B cell (primary cell): ENCODE results near the gene BRINP3. TPM values are rescaled to one million over a fixed set of nuclear protein-coding genes. Genes with fewer than 3 reads are reported as not detected.

Experiments
- ATAC-seq: fragments of 200-7000 bp; cut with Tn5 transposase; one replicate; pipeline ENCODE4 v1.10.0; 2021; ENCODE audit warnings: low read depth, mild to moderate bottlenecking, moderate number of reproducible peaks, moderate library complexity
- CTCF ChIA-PET: fragments of 350-600 bp; sonication (Branson Sonifier 250); formaldehyde crosslinking; loops from one replicate; lab custom pipeline; 2021; ENCODE audit warnings: antibody characterized with exemption, inconsistent platforms; lab: Charles Lee
- POLR2A ChIA-PET: fragments of 350-600 bp; sonication (Branson Sonifier 250); formaldehyde crosslinking; loops from one replicate; lab custom pipeline; 2021; ENCODE audit warnings: antibody characterized with exemption; lab: Charles Lee
- DNase-seq: peaks from one replicate; pipeline ENCODE4 v3.0.0; 2013
- H2AFZ ChIP-seq: 2 replicates; pipeline ENCODE4 v1.6.1; 2012; ENCODE audit warnings: mild to moderate bottlenecking, low read depth, low read length; ENCODE audit not compliant: insufficient read depth, poor library complexity, severe bottlenecking
- H3K27ac ChIP-seq, 2 donors: 1 replicate in 1 of 2; 2 replicates in 1 of 2; pipeline ENCODE4 v1.5.1; 2012 to 2013; ENCODE audit warnings: low read length in 2 of 2, mild to moderate bottlenecking in 2 of 2, moderate library complexity in 1 of 2
- H3K27me3 ChIP-seq, 4 experiments: fragments of 200-600 bp in 1 of 4; sonication (generic) in 1 of 4; replicated peaks in 1 of 4; 1 replicate in 2 of 4; 2 replicates in 2 of 4; pipeline versions ENCODE4 v1.6.1 to v1.7.0; 2013 to 2016; ENCODE audit warnings: low read length in 3 of 4, mild to moderate bottlenecking in 2 of 4, mixed read lengths in 1 of 4, moderate library complexity in 1 of 4; ENCODE audit not compliant: insufficient read depth in 4 of 4, control insufficient read depth in 3 of 4; ENCODE audit errors: control extremely low read depth in 1 of 4
- H3K36me3 ChIP-seq, 2 experiments: replicated peaks in 1 of 2; 1 replicate in 1 of 2; 2 replicates in 1 of 2; pipeline versions ENCODE4 v1.6.1 to v1.7.1; 2013; ENCODE audit warnings: low read length in 1 of 2; ENCODE audit not compliant: insufficient read depth in 2 of 2, control insufficient read depth in 1 of 2; ENCODE audit errors: control extremely low read depth in 1 of 2, extremely low read depth in 1 of 2
- H3K4me1 ChIP-seq, 2 donors: fragments of 200-600 bp in 1 of 2; sonication (generic) in 1 of 2; 1 replicate in 1 of 2; 2 replicates in 1 of 2; pipeline versions ENCODE4 v1.5.1 to v1.6.1; 2013 to 2017; ENCODE audit warnings: low read length in 2 of 2; ENCODE audit not compliant: control insufficient read depth in 2 of 2, insufficient read depth in 2 of 2
- H3K4me2 ChIP-seq: replicated peaks from 2 replicates; pipeline ENCODE3; 2012; ENCODE audit warnings: mild to moderate bottlenecking, low read depth, low read length; ENCODE audit not compliant: poor library complexity, severe bottlenecking
- H3K4me3 ChIP-seq, 5 experiments: fragments of 200-600 bp in 1 of 5; sonication (generic) in 1 of 5; 1 replicate in 3 of 5; 2 replicates in 2 of 5; pipeline versions ENCODE4 v1.5.1 to v1.7.0; 2011 to 2016; ENCODE audit warnings: low read length in 4 of 5, mild to moderate bottlenecking in 4 of 5, low read depth in 2 of 5, control low read depth in 1 of 5, moderate library complexity in 1 of 5; ENCODE audit not compliant: insufficient read depth in 1 of 5; ENCODE audit errors: control extremely low read depth in 1 of 5, extremely low read depth in 1 of 5
- H3K79me2 ChIP-seq: fragments of 200-600 bp; sonication (generic); one replicate; pipeline ENCODE4 v1.6.0; 2016; ENCODE audit warnings: low read length; ENCODE audit not compliant: control insufficient read depth, insufficient read depth
- H3K9ac ChIP-seq: fragments of 200-600 bp; sonication (generic); 2 replicates; pipeline ENCODE4 v1.6.1; 2017; ENCODE audit warnings: mild to moderate bottlenecking, low read length, moderate library complexity
- H3K9me3 ChIP-seq, 3 donors: one replicate each; pipeline versions ENCODE4 v1.6.1 to v1.7.1; 2013; ENCODE audit warnings: low read length in 2 of 3; ENCODE audit not compliant: control insufficient read depth in 2 of 3, insufficient read depth in 1 of 3; ENCODE audit errors: control extremely low read depth in 1 of 3
- H4K20me1 ChIP-seq: 2 replicates; pipeline ENCODE4 v1.6.0; 2012; ENCODE audit warnings: mild to moderate bottlenecking, low read length; ENCODE audit not compliant: insufficient read depth, control insufficient read depth, poor library complexity, severe bottlenecking
- H3K27ac Mint-ChIP-seq: one replicate; pipeline ENCODE4 v1.8.0; 2021; ENCODE audit warnings: mixed read lengths
- H3K27me3 Mint-ChIP-seq: one replicate; pipeline ENCODE4 v1.8.0; 2021; ENCODE audit warnings: mixed read lengths
- H3K4me1 Mint-ChIP-seq: one replicate; pipeline ENCODE4 v1.8.0; 2021; ENCODE audit warnings: mixed read lengths
- H3K4me3 Mint-ChIP-seq: one replicate; pipeline ENCODE4 v1.8.0; 2021; ENCODE audit warnings: mixed read lengths
- H3K9me3 Mint-ChIP-seq: one replicate; pipeline ENCODE4 v1.8.0; 2022; ENCODE audit warnings: mixed read lengths; ENCODE audit not compliant: insufficient read depth
- CTCF ChIP-seq: fragments of 200-600 bp; IDR thresholded peaks from one replicate; pipeline ENCODE4 v1.8.0; 2022; ENCODE audit warnings: antibody characterized with exemption, mild to moderate bottlenecking
- EZH2 ChIP-seq: IDR thresholded peaks from 2 replicates; pipeline ENCODE4 v1.6.1; 2012; ENCODE audit warnings: borderline replicate concordance, low read depth, mild to moderate bottlenecking, moderate library complexity, low read length; ENCODE audit not compliant: insufficient read depth, poor library complexity, severe bottlenecking
- WGBS: methylation state at CpG from one replicate; pipeline ENCODE4 v1.1.5; 2013; ENCODE audit warnings: missing lambda C conversion rate; ENCODE audit not compliant: insufficient coverage; 5-methylcytosine and 5-hydroxymethylcytosine counted together
- intact Hi-C: fragments of 100-400 bp; cut with micrococcal nuclease; formaldehyde crosslinking; loops from one replicate; pipeline ENCODE4 v1.10.0; 2022
- polyA plus RNA-seq: library from polyadenylated mRNA; depleted of rRNA; stranded (reverse); fragments of >200 nt; gene quantifications from 2 replicates; pipeline ENCODE4 v1.2.3, GENCODE V29; 2012
- total RNA-seq, 2 donors: library from RNA; stranded (reverse); fragments of 120-200 nt in 1 of 2; gene quantifications; 1 replicate in 1 of 2; 2 replicates in 1 of 2; pipeline versions ENCODE4 v1.2.3 to v1.2.4, GENCODE V29; 2013 to 2022

Gene BRINP3
- total and polyA plus RNA-seq, 2 donors (not counting 1 experiment from before 2014, with no cell fraction given) = not detected

GRCh38 chr1:190476806-190477205, 858 bp downstream of the BRINP3 start:
- peaks cover 0 to 3% of the 10 kb centered on the region in 2 donors for H3K4me1 ChIP-seq
- POLR2A ChIA-PET = no interaction called here
- H3K36me3 ChIP-seq = no peaks in the 10 kb centered on the region
- ATAC-seq (no peak), DNase-seq (no peak)
- Mint-ChIP-seq H3K27ac (no peak overlapping the region), H3K9me3 (peaks cover 2% of the 10 kb centered on the region), H3K4me3 (no peak overlapping the region), H3K4me1 (peaks cover 15% of the 10 kb centered on the region), H3K27me3 (peaks cover 34% of the 10 kb centered on the region)
- WGBS = no CpG with 5 or more reads among the region's 5 CpGs
- no peaks in the 10 kb centered on the region for H4K20me1 ChIP-seq
- peaks cover 0 to 8% (median 0%) of the 10 kb centered on the region in 3 donors for H3K9me3 ChIP-seq
- TF ChIP-seq EZH2 (no peak), CTCF (no peak)
- no peak overlapping the region for H3K4me3 ChIP-seq
- peaks cover 0 to 26% (median 7%) of the 10 kb centered on the region in 4 experiments for H3K27me3 ChIP-seq
- intact Hi-C loops = no loop called here
- no peak overlapping the region for H3K9ac ChIP-seq
- no peaks in the 10 kb centered on the region for H3K79me2 ChIP-seq
- H3K27ac ChIP-seq = no peak overlapping the region
- H3K4me2 ChIP-seq = no peak overlapping the region
- H2AFZ ChIP-seq = no peak overlapping the region
- CTCF ChIA-PET = no interaction called here

- WGBS = 40% methylated on average over 2 of the region's 5 CpGs
- H3K27me3 Mint-ChIP-seq = peaks cover 34% of the 10 kb centered on the region
- no peak overlapping the region for H3K4me3 ChIP-seq
- intact Hi-C loops = no loop called here
- ATAC-seq (no peak), DNase-seq (no peak)
- H3K36me3 ChIP-seq = no peaks in the 10 kb centered on the region
- ChIA-PET CTCF (no interaction called here), POLR2A (no interaction called here)
- H3K4me3 Mint-ChIP-seq = no peak overlapping the region
- no peak overlapping the region for H2AFZ ChIP-seq
- TF ChIP-seq CTCF = no peak
- no peak for TF ChIP-seq EZH2
- no peaks in the 10 kb centered on the region for H3K79me2 ChIP-seq
- no peak overlapping the region for H3K9ac ChIP-seq
- H3K4me2 ChIP-seq = no peak overlapping the region
- peaks cover 15% of the 10 kb centered on the region for H3K4me1 Mint-ChIP-seq
- peaks cover 0 to 26% (median 7%) of the 10 kb centered on the region in 4 experiments for H3K27me3 ChIP-seq
- no peaks in the 10 kb centered on the region for H4K20me1 ChIP-seq
- H3K27ac ChIP-seq = no peak overlapping the region
- H3K9me3 Mint-ChIP-seq = peaks cover 2% of the 10 kb centered on the region
- no peak overlapping the region for H3K27ac Mint-ChIP-seq
- H3K9me3 ChIP-seq = peaks cover 0 to 8% (median 0%) of the 10 kb centered on the region in 3 donors
- H3K4me1 ChIP-seq = peaks cover 0 to 3% of the 10 kb centered on the region in 2 donors
Observed at GRCh38 chr1:190476321-190476720, 1.3 kb downstream of the BRINP3 start.
